GM13977 (cell line): ENCODE data around the gene ACP2.

Source experiments
- DNase-seq: peaks from one replicate; pipeline ENCODE4 v3.0.0; 2012; ENCODE audit warnings: low spot score
- CTCF ChIP-seq: IDR thresholded peaks from 2 replicates; pipeline ENCODE4 v1.5.1; 2012; ENCODE audit warnings: mild to moderate bottlenecking, control low read depth; ENCODE audit not compliant: insufficient read depth; ENCODE audit errors: extremely low read depth, missing control alignments
- in situ Hi-C: fragments of 300-500 bp; cut with MboI; formaldehyde crosslinking; loops from one replicate; pipeline ENCODE4 v1.12.0; 2022; ENCODE audit warnings: low sequenced_read_pairs, low pct_unique_long_range_greater_than_20kb, mixed read lengths, inconsistent platforms; ENCODE audit not compliant: unreplicated experiment

Gene ACP2

GRCh38 chr11:47284151-47284550 is 35.5 kb upstream of the ACP2 start:
- DNase-seq: no peak
- in situ Hi-C loops: no loop called here
- no peak for TF ChIP-seq CTCF

- no peak for DNase-seq
- in situ Hi-C loops: no loop called here
- no peak for TF ChIP-seq CTCF
Measured at GRCh38 chr11:47282462-47282861, 33.8 kb upstream of the ACP2 start.

GRCh38 chr11:47280860-47281259 is 32.2 kb upstream of the ACP2 start:
- no peak for TF ChIP-seq CTCF
- in situ Hi-C loops: no loop called here
- DNase-seq: no peak

DNA sequence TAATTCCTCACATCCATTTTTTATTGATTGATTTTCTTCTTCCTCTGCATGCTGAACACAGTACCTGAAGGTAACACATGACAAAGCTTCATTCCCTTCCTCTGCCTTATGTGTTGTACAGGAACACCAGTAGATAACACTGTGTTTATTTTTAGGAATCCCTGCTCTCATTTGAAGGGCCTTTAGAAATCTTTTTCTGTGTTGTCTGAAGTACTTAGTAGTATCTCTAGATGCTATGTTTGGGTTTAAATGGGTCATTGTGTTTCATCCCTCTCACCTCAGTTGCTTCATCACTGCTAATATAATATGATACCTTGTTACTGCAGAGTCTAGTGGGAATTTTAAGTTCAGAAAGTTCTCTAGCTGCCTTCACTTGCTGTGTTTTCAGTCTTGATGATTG is 31.5 kb upstream of the ACP2 start:
- no peak for DNase-seq
- TF ChIP-seq CTCF: no peak
- in situ Hi-C loops: no loop called here

- TF ChIP-seq CTCF: no peak
- no peak for DNase-seq
- in situ Hi-C loops: no loop called here
Measured at GRCh38 chr11:47278769-47279168, 30.2 kb upstream of the ACP2 start.

- no peak for TF ChIP-seq CTCF
- in situ Hi-C loops: no loop called here
- no peak for DNase-seq
Measured at GRCh38 chr11:47278058-47278457, 29.4 kb upstream of the ACP2 start.

DNA sequence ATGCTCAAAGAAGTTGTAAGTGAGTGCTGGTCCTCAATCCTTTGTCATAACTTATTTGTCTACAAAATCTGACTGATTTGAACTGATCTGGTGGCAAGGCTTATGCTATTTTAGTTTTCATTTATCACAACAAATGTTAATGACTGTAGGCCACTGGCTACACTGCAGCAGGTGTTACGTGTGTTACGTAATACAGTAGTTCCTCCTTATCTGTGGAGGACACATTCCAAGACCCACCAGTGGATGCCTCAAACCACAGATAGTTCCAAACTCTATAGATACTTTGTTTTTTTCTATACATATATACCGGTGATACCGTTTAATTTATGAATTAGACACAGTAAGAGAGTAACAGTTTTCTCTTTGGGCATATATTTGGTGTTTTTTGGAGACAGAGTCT is 28.3 kb upstream of the ACP2 start:
- TF ChIP-seq CTCF: no peak
- DNase-seq: no peak
- in situ Hi-C loops: no loop called here
